ENCODE results near the gene CYP11A1.
A peak's percentile ranks its signal among the peaks of the same experiment; 100 is the strongest.
"Not testable (repeated sequence)": the region's sequence is repeated elsewhere in the genome, so short reads cannot be mapped to it uniquely, and the experiment has no call there.

The CYP11A1 gene

GRCh38 chr15:74400915-74401757 lies 33.7 kb upstream of the CYP11A1 start:
- no peak for DNase-seq (ENCODE audit: low read depth)

- no peak for DNase-seq (ENCODE audit: low read depth)
These were observed 32.9 kb upstream of the CYP11A1 start for GRCh38 chr15:74400313-74400860.

GRCh38 chr15:74399511-74400312 lies 32.3 kb upstream of the CYP11A1 start:
- DNase-seq (ENCODE audit: low read depth), result peak; percentile 85

- DNase-seq (ENCODE audit: low read depth), result no peak
These were observed 31.7 kb upstream of the CYP11A1 start for GRCh38 chr15:74399100-74399499.

GRCh38 chr15:74398183-74398582 lies 30.7 kb upstream of the CYP11A1 start:
- no peak for DNase-seq (ENCODE audit: low read depth)

GRCh38 chr15:74397239-74398068 lies 30.0 kb upstream of the CYP11A1 start:
- DNase-seq (ENCODE audit: low read depth), result no peak

GRCh38 chr15:74396445-74397238 lies 29.2 kb upstream of the CYP11A1 start:
- peak; percentile 69 for DNase-seq (ENCODE audit: low read depth)

- DNase-seq (ENCODE audit: low read depth), result no peak
These were observed 28.6 kb upstream of the CYP11A1 start for GRCh38 chr15:74396146-74396438.

- DNase-seq (ENCODE audit: low read depth), result no peak
These were observed 28.1 kb upstream of the CYP11A1 start for GRCh38 chr15:74395319-74396145.

- DNase-seq (ENCODE audit: low read depth), result no peak
These were observed 26.8 kb upstream of the CYP11A1 start for GRCh38 chr15:74394090-74394846.

- DNase-seq (ENCODE audit: low read depth), result no peak
These were observed 26.0 kb upstream of the CYP11A1 start for GRCh38 chr15:74393423-74393822.

GRCh38 chr15:74392902-74393301 lies 25.5 kb upstream of the CYP11A1 start:
- DNase-seq (ENCODE audit: low read depth), result no peak

- DNase-seq (ENCODE audit: low read depth), result peak; percentile 67
These were observed 25.0 kb upstream of the CYP11A1 start for GRCh38 chr15:74392451-74392830.

GRCh38 chr15:74391582-74392450 lies 24.4 kb upstream of the CYP11A1 start:
- DNase-seq (ENCODE audit: low read depth), result no peak

GRCh38 chr15:74390647-74391288 lies 23.3 kb upstream of the CYP11A1 start:
- no peak for DNase-seq (ENCODE audit: low read depth)

- not testable (repeated sequence) for DNase-seq (ENCODE audit: low read depth)
These were observed 22.7 kb upstream of the CYP11A1 start for GRCh38 chr15:74390049-74390646.

GRCh38 chr15:74389241-74390048 lies 22.0 kb upstream of the CYP11A1 start:
- no peak for DNase-seq (ENCODE audit: low read depth)

All from EH (cell line).